ENCODE data around the gene ILF3.

- TF ChIP-seq CTCF (IDR thresholded peaks at IDR 0.05) = no peak
- no peak for TF ChIP-seq POLR2A (IDR thresholded peaks at IDR 0.05)
These were observed 34.6 kb downstream of the ILF3 start for GRCh38 chr19:10688545-10689280.

Data from lower leg skin (tissue), 3 donors.